ENCODE data around the gene KCNE3. TPM values are rescaled to one million over a fixed set of nuclear protein-coding genes. Genes with fewer than 3 reads are reported as not detected.

The KCNE3 gene
- total RNA-seq, 1 experiment from 2014 or later = 4.9 TPM

DNA sequence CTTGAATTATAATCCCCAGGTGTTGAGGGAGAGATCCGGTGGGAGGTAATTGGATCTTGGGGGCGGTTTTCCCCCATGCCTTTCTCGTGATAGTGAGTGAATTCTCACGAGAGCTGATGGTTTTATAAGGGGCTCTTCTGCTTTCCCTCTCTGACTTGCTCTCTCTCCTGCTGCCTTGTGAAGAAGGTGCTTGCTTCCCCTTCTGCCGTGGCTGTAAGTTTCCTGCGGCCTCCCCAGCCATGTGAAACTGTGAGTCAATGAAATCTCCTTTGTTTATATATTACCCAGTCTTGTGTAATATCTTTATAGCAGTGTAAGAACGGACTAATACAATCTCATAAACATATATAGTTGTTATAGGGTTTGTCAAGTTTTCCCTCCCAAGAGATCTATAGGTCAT is 32.8 kb downstream of the KCNE3 start:
- H2BK12ac ChIP-seq (ENCODE audit: insufficient read length, low read depth, low read length) = no peak overlapping the region
- TF ChIP-seq, protein P1, sequence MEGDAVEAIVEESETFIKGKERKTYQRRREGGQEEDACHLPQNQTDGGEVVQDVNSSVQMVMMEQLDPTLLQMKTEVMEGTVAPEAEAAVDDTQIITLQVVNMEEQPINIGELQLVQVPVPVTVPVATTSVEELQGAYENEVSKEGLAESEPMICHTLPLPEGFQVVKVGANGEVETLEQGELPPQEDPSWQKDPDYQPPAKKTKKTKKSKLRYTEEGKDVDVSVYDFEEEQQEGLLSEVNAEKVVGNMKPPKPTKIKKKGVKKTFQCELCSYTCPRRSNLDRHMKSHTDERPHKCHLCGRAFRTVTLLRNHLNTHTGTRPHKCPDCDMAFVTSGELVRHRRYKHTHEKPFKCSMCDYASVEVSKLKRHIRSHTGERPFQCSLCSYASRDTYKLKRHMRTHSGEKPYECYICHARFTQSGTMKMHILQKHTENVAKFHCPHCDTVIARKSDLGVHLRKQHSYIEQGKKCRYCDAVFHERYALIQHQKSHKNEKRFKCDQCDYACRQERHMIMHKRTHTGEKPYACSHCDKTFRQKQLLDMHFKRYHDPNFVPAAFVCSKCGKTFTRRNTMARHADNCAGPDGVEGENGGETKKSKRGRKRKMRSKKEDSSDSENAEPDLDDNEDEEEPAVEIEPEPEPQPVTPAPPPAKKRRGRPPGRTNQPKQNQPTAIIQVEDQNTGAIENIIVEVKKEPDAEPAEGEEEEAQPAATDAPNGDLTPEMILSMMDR (conservative IDR thresholded peaks at IDR 0.05) = no peak

More for the DNA sequence above, 32.8 kb downstream of the KCNE3 start:
- Histone ChIP-seq H2AFZ (ENCODE audit: low read length) (no peak overlapping the region), H3K4me2 (ENCODE audit: insufficient read depth, insufficient read length, low read length) (no peak overlapping the region), H4K8ac (replicated peaks; ENCODE audit: insufficient read length, low read depth, low read length) (no peak overlapping the region), H4K5ac (ENCODE audit: insufficient read length, low read depth, low read length) (no peak overlapping the region), H2BK15ac (ENCODE audit: low read depth, low read length) (no peak overlapping the region), H3K56ac (ENCODE audit: insufficient read length, low read depth, low read length) (no peak overlapping the region), H4K91ac (ENCODE audit: insufficient read length, low read depth, low read length) (no peak overlapping the region), H3K14ac (ENCODE audit: insufficient read depth, low read length) (no peak overlapping the region), H3K27me3 (ENCODE audit: insufficient read depth, low read length) (no peaks in the 10 kb centered on the region), H3K79me2 (ENCODE audit: insufficient read depth, low read length) (no peaks in the 10 kb centered on the region), H2AK5ac (ENCODE audit: insufficient read length, low read length) (no peak overlapping the region), H3K18ac (ENCODE audit: insufficient read length, low read depth, low read length) (no peak overlapping the region), H3K27ac (ENCODE audit: insufficient read length, low read depth, low read length) (no peak overlapping the region), H3K4ac (ENCODE audit: low read depth, low read length) (no peak overlapping the region), H3T11ph (ENCODE audit: low read length) (no peak overlapping the region), H2BK5ac (ENCODE audit: insufficient read length, low read length) (no peak overlapping the region), H3K23me2 (ENCODE audit: insufficient read length, low read depth, low read length, poor library complexity, severe bottlenecking) (no peaks in the 10 kb centered on the region), H3K9me3 (ENCODE audit: control insufficient read depth, low read depth, low read length) (no peaks in the 10 kb centered on the region), H3K9ac (ENCODE audit: extremely low read depth, insufficient read length, low read length) (no peak overlapping the region), H3K4me1 (ENCODE audit: insufficient read depth, low read length) (no peaks in the 10 kb centered on the region), H2BK20ac (ENCODE audit: low read depth, low read length, poor library complexity, severe bottlenecking) (no peak overlapping the region), H4K20me1 (ENCODE audit: control insufficient read depth, insufficient read depth, insufficient read length) (no peaks in the 10 kb centered on the region), H3K23ac (ENCODE audit: insufficient read length, low read depth, low read length) (no peak overlapping the region), H2BK120ac (ENCODE audit: low read depth, low read length, poor library complexity, severe bottlenecking) (no peak overlapping the region), H3K79me1 (ENCODE audit: insufficient read depth, low read depth, low read length, poor library complexity, severe bottlenecking) (no peaks in the 10 kb centered on the region)
- Mint-ChIP-seq H3K9me3 (no peaks in the 10 kb centered on the region), H3K36me3 (ENCODE audit: insufficient read depth in 1 of 3, low read depth in 3 of 3) (no peaks in the 10 kb centered on the region), H3K4me1 (no peaks in the 10 kb centered on the region), H3K4me3 (no peak overlapping the region), H3K27me3 (ENCODE audit: low read depth) (peaks cover 2% of the 10 kb centered on the region; the same call in 1 of the 2 replicates), H3K27ac (no peak overlapping the region; a peak in 1 of 7 replicates)
- no peak for DNase-seq
- WGBS (ENCODE audit: extremely low coverage, insufficient read length, low lambda C conversion rate) = no CpG with 5 or more reads among the region's 7 CpGs

All from H9 (cell line).